Measurements from ENCODE around the gene AGMO. TPM values are rescaled to one million over a fixed set of nuclear protein-coding genes. Genes with fewer than 3 reads are reported as not detected.

AGMO gene
- total RNA-seq, 1 donor from 2014 or later, result 0.34 TPM

GRCh38 chr7:15566476-15566875 lies 4.7 kb upstream of the AGMO start:
- TF ChIP-seq, protein P1, sequence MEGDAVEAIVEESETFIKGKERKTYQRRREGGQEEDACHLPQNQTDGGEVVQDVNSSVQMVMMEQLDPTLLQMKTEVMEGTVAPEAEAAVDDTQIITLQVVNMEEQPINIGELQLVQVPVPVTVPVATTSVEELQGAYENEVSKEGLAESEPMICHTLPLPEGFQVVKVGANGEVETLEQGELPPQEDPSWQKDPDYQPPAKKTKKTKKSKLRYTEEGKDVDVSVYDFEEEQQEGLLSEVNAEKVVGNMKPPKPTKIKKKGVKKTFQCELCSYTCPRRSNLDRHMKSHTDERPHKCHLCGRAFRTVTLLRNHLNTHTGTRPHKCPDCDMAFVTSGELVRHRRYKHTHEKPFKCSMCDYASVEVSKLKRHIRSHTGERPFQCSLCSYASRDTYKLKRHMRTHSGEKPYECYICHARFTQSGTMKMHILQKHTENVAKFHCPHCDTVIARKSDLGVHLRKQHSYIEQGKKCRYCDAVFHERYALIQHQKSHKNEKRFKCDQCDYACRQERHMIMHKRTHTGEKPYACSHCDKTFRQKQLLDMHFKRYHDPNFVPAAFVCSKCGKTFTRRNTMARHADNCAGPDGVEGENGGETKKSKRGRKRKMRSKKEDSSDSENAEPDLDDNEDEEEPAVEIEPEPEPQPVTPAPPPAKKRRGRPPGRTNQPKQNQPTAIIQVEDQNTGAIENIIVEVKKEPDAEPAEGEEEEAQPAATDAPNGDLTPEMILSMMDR (IDR thresholded peaks at IDR 0.05; ENCODE audit: insufficient read depth, low read depth, low read length), result no peak
- TF ChIP-seq EZH2 (IDR thresholded peaks at IDR 0.05; ENCODE audit: insufficient read depth, low read length), result no peak
- DNase-seq (ENCODE audit: low read depth), result no peak
- Histone ChIP-seq H3K27ac (ENCODE audit: low read depth, low read length) (no peak overlapping the region), H3K36me3 (ENCODE audit: insufficient read depth, low read length) (no peaks in the 10 kb centered on the region), H3K9ac (ENCODE audit: low read length) (no peak overlapping the region), H3K9me3 (ENCODE audit: insufficient read depth, low read depth, low read length) (no peaks in the 10 kb centered on the region), H3K27me3 (ENCODE audit: insufficient read depth, low read length) (no peaks in the 10 kb centered on the region), H3K4me1 (ENCODE audit: insufficient read depth, low read length) (no peaks in the 10 kb centered on the region), H2AFZ (ENCODE audit: low read depth, low read length) (no peak overlapping the region), H3K4me3 (ENCODE audit: insufficient read depth, low read depth, low read length) (no peak overlapping the region), H4K20me1 (ENCODE audit: insufficient read depth, low read length) (no peaks in the 10 kb centered on the region), H3K79me2 (ENCODE audit: insufficient read depth, low read length) (no peaks in the 10 kb centered on the region), H3K4me2 (ENCODE audit: low read length) (no peak overlapping the region)
- Mint-ChIP-seq H3K27me3 (ENCODE audit: low read depth, unreplicated experiment) (no peaks in the 10 kb centered on the region), H3K27ac (ENCODE audit: unreplicated experiment) (no peak overlapping the region), H3K9me3 (ENCODE audit: unreplicated experiment) (no peaks in the 10 kb centered on the region), H3K36me3 (ENCODE audit: low read depth, unreplicated experiment) (no peaks in the 10 kb centered on the region), H3K4me1 (ENCODE audit: low read depth, unreplicated experiment) (peaks cover 9% of the 10 kb centered on the region), H3K4me3 (ENCODE audit: unreplicated experiment) (no peak overlapping the region)
- no peak for FAIRE-seq

DNA sequence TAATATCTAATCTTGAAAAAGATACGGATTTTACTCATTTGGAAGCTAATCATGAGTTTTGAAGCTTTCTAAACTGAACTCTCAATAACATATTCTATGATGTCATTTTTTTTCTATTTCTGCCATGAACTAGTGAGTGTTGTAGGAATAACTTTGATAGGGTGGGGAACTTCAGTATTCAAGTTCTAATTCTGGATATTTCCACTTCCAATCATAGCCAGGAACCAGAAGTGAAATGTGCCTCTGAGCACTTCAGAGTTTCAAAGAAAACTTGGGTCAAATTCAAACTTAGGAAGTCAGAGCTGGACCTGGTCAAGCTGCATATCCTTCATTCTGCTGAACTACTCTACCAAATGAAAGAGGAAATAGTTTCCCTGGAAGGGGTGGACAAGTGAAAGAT lies 847 bp downstream of the AGMO start:
- TF ChIP-seq, protein P1 (IDR thresholded peaks at IDR 0.05; ENCODE audit: insufficient read depth, low read depth, low read length), result no peak
- TF ChIP-seq EZH2 (IDR thresholded peaks at IDR 0.05; ENCODE audit: insufficient read depth, low read length), result no peak
- H3K36me3 ChIP-seq (ENCODE audit: insufficient read depth, low read length), result no peaks in the 10 kb centered on the region
- no peaks in the 10 kb centered on the region for H3K27me3 Mint-ChIP-seq (ENCODE audit: low read depth, unreplicated experiment)
- H3K79me2 ChIP-seq (ENCODE audit: insufficient read depth, low read length), result no peaks in the 10 kb centered on the region
- no peak overlapping the region for H3K27ac Mint-ChIP-seq (ENCODE audit: unreplicated experiment)
- H4K20me1 ChIP-seq (ENCODE audit: insufficient read depth, low read length), result no peaks in the 10 kb centered on the region
- H3K9ac ChIP-seq (ENCODE audit: low read length), result no peak overlapping the region
- no peak overlapping the region for H3K4me3 Mint-ChIP-seq (ENCODE audit: unreplicated experiment)
- H3K9me3 ChIP-seq (ENCODE audit: insufficient read depth, low read depth, low read length), result no peaks in the 10 kb centered on the region
- H2AFZ ChIP-seq (ENCODE audit: low read depth, low read length), result no peak overlapping the region
- no peak overlapping the region for H3K27ac ChIP-seq (ENCODE audit: low read depth, low read length)
- no peaks in the 10 kb centered on the region for H3K36me3 Mint-ChIP-seq (ENCODE audit: low read depth, unreplicated experiment)
- H3K4me3 ChIP-seq (ENCODE audit: insufficient read depth, low read depth, low read length), result no peak overlapping the region
- no peaks in the 10 kb centered on the region for H3K27me3 ChIP-seq (ENCODE audit: insufficient read depth, low read length)
- H3K4me2 ChIP-seq (ENCODE audit: low read length), result no peak overlapping the region
- DNase-seq (ENCODE audit: low read depth), result no peak
- no peak for FAIRE-seq
- no peaks in the 10 kb centered on the region for H3K4me1 ChIP-seq (ENCODE audit: insufficient read depth, low read length)
- peaks cover 40% of the 10 kb centered on the region for H3K4me1 Mint-ChIP-seq (ENCODE audit: low read depth, unreplicated experiment)
- H3K9me3 Mint-ChIP-seq (ENCODE audit: unreplicated experiment), result no peaks in the 10 kb centered on the region

GRCh38 chr7:15559416-15559928 lies 2.3 kb downstream of the AGMO start:
- TF ChIP-seq, protein P1 (IDR thresholded peaks at IDR 0.05; ENCODE audit: insufficient read depth, low read depth, low read length), result no peak
- no peak for TF ChIP-seq EZH2 (IDR thresholded peaks at IDR 0.05; ENCODE audit: insufficient read depth, low read length)
- DNase-seq (ENCODE audit: low read depth), result no peak

More at GRCh38 chr7:15559416-15559928, 2.3 kb downstream of the AGMO start:
- Histone ChIP-seq H3K9ac (ENCODE audit: low read length) (no peak overlapping the region), H3K4me2 (ENCODE audit: low read length) (no peak overlapping the region), H3K9me3 (ENCODE audit: insufficient read depth, low read depth, low read length) (no peaks in the 10 kb centered on the region), H4K20me1 (ENCODE audit: insufficient read depth, low read length) (no peaks in the 10 kb centered on the region), H3K36me3 (ENCODE audit: insufficient read depth, low read length) (no peaks in the 10 kb centered on the region), H3K4me3 (ENCODE audit: insufficient read depth, low read depth, low read length) (no peak overlapping the region), H3K27ac (ENCODE audit: low read depth, low read length) (no peak overlapping the region), H3K27me3 (ENCODE audit: insufficient read depth, low read length) (no peaks in the 10 kb centered on the region), H3K79me2 (ENCODE audit: insufficient read depth, low read length) (no peaks in the 10 kb centered on the region), H2AFZ (ENCODE audit: low read depth, low read length) (no peak overlapping the region), H3K4me1 (ENCODE audit: insufficient read depth, low read length) (peaks cover under 1% of the 10 kb centered on the region)
- Mint-ChIP-seq H3K9me3 (ENCODE audit: unreplicated experiment) (no peaks in the 10 kb centered on the region), H3K36me3 (ENCODE audit: low read depth, unreplicated experiment) (no peaks in the 10 kb centered on the region), H3K27me3 (ENCODE audit: low read depth, unreplicated experiment) (no peaks in the 10 kb centered on the region), H3K4me3 (ENCODE audit: unreplicated experiment) (no peak overlapping the region), H3K27ac (ENCODE audit: unreplicated experiment) (peak overlapping the region; percentile 77), H3K4me1 (ENCODE audit: low read depth, unreplicated experiment) (peaks cover 43% of the 10 kb centered on the region)
- no peak for FAIRE-seq
